GM23248 (cell line): ENCODE measurements around the gene MFAP3L. TPM values are rescaled to one million over a fixed set of nuclear protein-coding genes. Genes with fewer than 3 reads are reported as not detected.

ENCODE experiments used
- DNase-seq: peaks from one replicate; pipeline ENCODE4 v3.0.0-alpha.2; 2015
- H2AFZ ChIP-seq: fragments of 200-600 bp; sonication (generic); 2 replicates; pipeline ENCODE4 v1.6.1; 2016; ENCODE audit warnings: antibody characterized with exemption
- H3F3A ChIP-seq: fragments of 200-600 bp; sonication (generic); 2 replicates; pipeline ENCODE4 v1.6.1; 2016; ENCODE audit warnings: mild to moderate bottlenecking, antibody characterized with exemption, mixed run types; ENCODE audit not compliant: insufficient read depth
- H3K27ac ChIP-seq: fragments of 200-600 bp; sonication (generic); 2 replicates; pipeline ENCODE4 v1.5.1; 2016; ENCODE audit warnings: mild to moderate bottlenecking
- H3K27me3 ChIP-seq: fragments of 200-600 bp; sonication (generic); replicated peaks from 2 replicates; pipeline ENCODE4 v1.6.1; 2016; ENCODE audit warnings: mild to moderate bottlenecking; ENCODE audit not compliant: insufficient read depth
- H3K36me3 ChIP-seq: fragments of 200-600 bp; sonication (generic); 2 replicates; pipeline ENCODE4 v1.6.1; 2016; ENCODE audit warnings: low read depth, mild to moderate bottlenecking
- H3K4me1 ChIP-seq: fragments of 200-600 bp; sonication (generic); 2 replicates; pipeline ENCODE4 v1.6.1; 2016; ENCODE audit warnings: mild to moderate bottlenecking; ENCODE audit not compliant: insufficient read depth
- H3K4me2 ChIP-seq: fragments of 200-600 bp; sonication (generic); one replicate; pipeline ENCODE4 v1.6.1; 2016; ENCODE audit warnings: mild to moderate bottlenecking; ENCODE audit not compliant: unreplicated experiment
- H3K4me3 ChIP-seq: fragments of 200-600 bp; sonication (generic); 2 replicates; pipeline ENCODE4 v1.5.1; 2016; ENCODE audit warnings: mild to moderate bottlenecking
- H3K79me2 ChIP-seq: fragments of 200-600 bp; sonication (generic); 2 replicates; pipeline ENCODE4 v1.6.1; 2016; ENCODE audit warnings: mild to moderate bottlenecking; ENCODE audit not compliant: insufficient read depth
- H3K9ac ChIP-seq: fragments of 200-600 bp; sonication (generic); 2 replicates; pipeline ENCODE4 v1.6.1; 2016; ENCODE audit warnings: mild to moderate bottlenecking
- H3K9me2 ChIP-seq: fragments of 200-600 bp; sonication (generic); 2 replicates; pipeline ENCODE4 v1.6.1; 2016; ENCODE audit warnings: mixed run types, mild to moderate bottlenecking, moderate library complexity; ENCODE audit not compliant: insufficient read depth
- H3K9me3 ChIP-seq: fragments of 200-600 bp; sonication (generic); one replicate; pipeline ENCODE4 v1.6.1; 2017; ENCODE audit warnings: low read depth
- H4K20me1 ChIP-seq: fragments of 200-600 bp; sonication (generic); 2 replicates; pipeline ENCODE4 v1.6.0; 2016; ENCODE audit not compliant: insufficient read depth
- EZH2 ChIP-seq: fragments of 200-600 bp; sonication (generic); IDR thresholded peaks from 2 replicates; pipeline ENCODE4 v1.6.1; 2018; ENCODE audit warnings: antibody characterized with exemption, mild to moderate bottlenecking; ENCODE audit not compliant: insufficient read depth, poor library complexity, severe bottlenecking
- EZH2phosphoT487 ChIP-seq: fragments of 200-600 bp; sonication (generic); IDR thresholded peaks from 2 replicates; pipeline ENCODE4 v1.6.1; 2018; ENCODE audit warnings: antibody characterized with exemption, moderate library complexity, mild to moderate bottlenecking, low read depth; ENCODE audit not compliant: insufficient read depth
- WGBS, 2 experiments: methylation state at CpG; one replicate each; pipeline ENCODE4 v1.1.6; 2015 to 2017; ENCODE audit warnings: low lambda C conversion rate in 2 of 2, low coverage in 1 of 2; ENCODE audit errors: missing lambda C conversion rate in 2 of 2; 5-methylcytosine and 5-hydroxymethylcytosine counted together
- in situ Hi-C: fragments of 300-500 bp; cut with MboI; formaldehyde crosslinking; loops from 2 replicates; pipeline ENCODE4 v1.15.0; 2020
- polyA plus RNA-seq: library from polyadenylated mRNA; unstranded; fragments of >200 nt; fragmentation: Nextera tagmentation; extraction: Ambion mirVana; gene quantifications from 2 replicates; pipeline ENCODE4 v1.2.1, GENCODE V29; 2016
- total RNA-seq: library from RNA; depleted of rRNA; stranded (reverse); fragments of >200 nt; shearing (Covaris generic); gene quantifications from 2 replicates; pipeline ENCODE4 v1.2.3, GENCODE V29; 2014

Gene MFAP3L
- total and polyA plus RNA-seq, 2 experiments from 2014 or later = 6.4 to 20.8 TPM

GRCh38 chr4:170038232-170038631, 12.0 kb upstream of the MFAP3L start:
- in situ Hi-C loops = loop anchor here (25.0 kb wide), 1 partner anchor 426 kb away; the partner anchor contains the start of genes CLCN3 and NEK1
- Histone ChIP-seq H3K4me2 (no peak overlapping the region), H3K4me1 (no peaks in the 10 kb centered on the region), H2AFZ (no peak overlapping the region), H3K9me2 (no peaks in the 10 kb centered on the region), H3K9ac (no peak overlapping the region), H3K36me3 (no peaks in the 10 kb centered on the region), H3K79me2 (no peaks in the 10 kb centered on the region), H3K4me3 (no peak overlapping the region), H3K27ac (no peak overlapping the region), H4K20me1 (no peaks in the 10 kb centered on the region), H3F3A (no peaks in the 10 kb centered on the region), H3K27me3 (0 out of 2 replicates have a peak, but pooled peaks cover 9% of the 10 kb centered on the region), H3K9me3 (no peaks in the 10 kb centered on the region)
- no peak for DNase-seq
- TF ChIP-seq EZH2phosphoT487 = no peak
- TF ChIP-seq EZH2 = no peak
- WGBS, 2 experiments = 72 to 73% methylated on average over 7 of the region's 7 CpGs

DNA sequence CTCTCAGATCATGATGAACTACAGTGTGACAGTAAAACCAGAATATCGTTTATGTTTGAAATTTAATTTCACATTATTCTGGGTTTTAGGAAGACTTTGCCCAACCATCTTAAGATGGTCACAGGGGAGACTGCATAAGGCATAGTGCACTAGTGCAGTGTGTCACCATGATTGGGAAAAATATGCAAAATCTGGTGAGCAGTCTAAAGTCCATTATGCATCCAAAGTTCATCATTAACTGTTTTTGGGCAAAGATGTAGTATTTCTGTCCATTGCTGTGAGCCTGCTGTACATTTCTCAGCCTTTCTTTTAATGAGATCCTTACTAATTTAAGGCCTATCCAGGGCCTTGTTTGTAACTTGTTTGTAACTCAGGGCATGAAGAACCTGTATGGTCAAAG, 11.3 kb upstream of the MFAP3L start:
- H3K79me2 ChIP-seq = no peaks in the 10 kb centered on the region
- TF ChIP-seq EZH2 (no peak), EZH2phosphoT487 (no peak)
- H3K9ac ChIP-seq = no peak overlapping the region
- WGBS, 2 experiments = 75 to 85% methylated on average over 1 of the region's 1 CpG
- H3K4me2 ChIP-seq = no peak overlapping the region
- no peak overlapping the region for H2AFZ ChIP-seq
- no peaks in the 10 kb centered on the region for H3F3A ChIP-seq
- H3K36me3 ChIP-seq = no peaks in the 10 kb centered on the region
- DNase-seq = no peak
- H3K27me3 ChIP-seq = 0 out of 2 replicates have a peak, but pooled peaks cover 9% of the 10 kb centered on the region
- in situ Hi-C loops = loop anchor here (25.0 kb wide), 1 partner anchor 425 kb away; the partner anchor contains the start of genes CLCN3 and NEK1
- no peaks in the 10 kb centered on the region for H3K9me2 ChIP-seq
- H3K4me1 ChIP-seq = no peaks in the 10 kb centered on the region
- H4K20me1 ChIP-seq = no peaks in the 10 kb centered on the region
- no peak overlapping the region for H3K27ac ChIP-seq
- H3K4me3 ChIP-seq = no peak overlapping the region
- H3K9me3 ChIP-seq = no peaks in the 10 kb centered on the region

DNA sequence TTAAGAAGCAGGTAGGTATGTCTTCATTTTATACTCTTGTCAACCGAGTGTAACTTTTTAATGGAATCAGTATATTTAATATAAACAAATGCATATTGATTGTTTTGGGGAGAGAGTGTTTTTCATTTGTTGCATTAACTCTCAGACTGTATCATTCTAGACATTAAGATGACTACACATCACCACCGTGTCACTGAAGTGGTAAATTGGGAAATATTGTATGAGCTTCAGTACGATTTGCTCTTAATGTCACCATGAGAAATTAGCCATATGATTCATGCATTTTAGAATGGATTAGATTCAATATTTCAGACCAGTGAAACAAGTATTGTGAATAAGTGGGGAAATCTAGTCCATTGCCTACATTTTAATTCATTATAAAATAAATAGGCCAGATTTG, 9.7 kb upstream of the MFAP3L start:
- TF ChIP-seq EZH2 = no peak
- TF ChIP-seq EZH2phosphoT487 = no peak
- in situ Hi-C loops = loop anchor here (25.0 kb wide), 1 partner anchor 424 kb away; the partner anchor contains the start of genes CLCN3 and NEK1
- DNase-seq = no peak
- Histone ChIP-seq H3F3A (no peaks in the 10 kb centered on the region), H3K79me2 (no peaks in the 10 kb centered on the region), H3K4me2 (no peak overlapping the region), H3K27ac (no peak overlapping the region), H3K4me3 (no peak overlapping the region), H3K27me3 (0 out of 2 replicates have a peak, but pooled peaks cover 7% of the 10 kb centered on the region), H3K9ac (no peak overlapping the region), H3K9me3 (no peaks in the 10 kb centered on the region), H3K4me1 (no peaks in the 10 kb centered on the region), H3K36me3 (no peaks in the 10 kb centered on the region), H4K20me1 (no peaks in the 10 kb centered on the region), H3K9me2 (no peaks in the 10 kb centered on the region), H2AFZ (no peak overlapping the region)
- WGBS, 2 experiments = 26 to 28% methylated on average over 3 of the region's 3 CpGs

DNA sequence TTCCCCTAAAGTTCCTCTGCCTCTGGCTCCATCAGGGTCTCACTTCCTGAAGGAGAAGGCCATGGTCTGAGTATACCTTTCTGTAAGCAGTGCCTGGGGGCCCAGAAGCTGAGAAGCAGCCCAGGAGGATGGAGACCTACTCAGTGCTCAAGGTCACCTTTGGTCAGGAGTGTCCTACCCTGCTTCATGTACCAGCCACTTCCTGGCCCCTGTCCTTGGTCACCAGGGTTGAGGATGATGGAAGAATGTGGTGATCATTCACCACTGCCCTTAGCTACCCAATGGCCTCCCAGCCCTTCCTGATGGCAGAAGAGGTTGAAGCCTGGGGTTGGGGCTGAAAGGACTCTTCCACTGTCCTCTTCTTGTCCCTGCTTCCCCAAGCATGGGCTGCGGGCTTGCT, 9.0 kb upstream of the MFAP3L start:
- no peak for DNase-seq
- Histone ChIP-seq H3F3A (no peaks in the 10 kb centered on the region), H3K36me3 (no peaks in the 10 kb centered on the region), H3K9me2 (no peaks in the 10 kb centered on the region), H3K4me3 (no peak overlapping the region), H3K27ac (no peak overlapping the region), H3K4me1 (no peaks in the 10 kb centered on the region), H3K79me2 (no peaks in the 10 kb centered on the region), H4K20me1 (no peaks in the 10 kb centered on the region), H3K4me2 (no peak overlapping the region), H3K9me3 (no peaks in the 10 kb centered on the region), H2AFZ (no peak overlapping the region), H3K27me3 (0 out of 2 replicates have a peak, but pooled peaks cover 4% of the 10 kb centered on the region), H3K9ac (no peak overlapping the region)
- in situ Hi-C loops = loop anchor here (25.0 kb wide), 1 partner anchor 423 kb away; the partner anchor contains the start of genes CLCN3 and NEK1
- TF ChIP-seq EZH2 (no peak), EZH2phosphoT487 (no peak)
- 47 to 50% methylated on average over 1 of the region's 1 CpG for WGBS, 2 experiments
